MM.1S (cell line): ENCODE data around the gene CCDC158.

Experiments used
- DNase-seq: peaks from one replicate; pipeline ENCODE4 v3.0.0-alpha.2; 2015
- H2AFZ ChIP-seq: fragments of 300-600 bp; sonication (generic); 2 replicates; pipeline ENCODE4 v1.6.0; 2016; ENCODE audit warnings: antibody characterized with exemption, low read length
- H3F3A ChIP-seq: fragments of 300-600 bp; sonication (generic); 2 replicates; pipeline ENCODE4 v1.6.1; 2016; ENCODE audit warnings: mild to moderate bottlenecking, antibody characterized with exemption, low read length, moderate library complexity, mixed read lengths; ENCODE audit not compliant: insufficient read depth
- H3K27ac ChIP-seq: fragments of 300-600 bp; sonication (generic); 2 replicates; pipeline ENCODE4 v1.5.1; 2016; ENCODE audit warnings: mild to moderate bottlenecking, low read length
- H3K27me3 ChIP-seq: fragments of 300-600 bp; sonication (generic); replicated peaks from 2 replicates; pipeline ENCODE4 v1.6.0; 2016; ENCODE audit warnings: low read length; ENCODE audit not compliant: insufficient read depth
- H3K36me3 ChIP-seq: fragments of 300-600 bp; sonication (generic); replicated peaks from 2 replicates; pipeline ENCODE4 v1.6.1; 2016; ENCODE audit warnings: mild to moderate bottlenecking, low read length, mixed read lengths; ENCODE audit not compliant: insufficient read depth
- H3K4me1 ChIP-seq: fragments of 300-600 bp; sonication (generic); 2 replicates; pipeline ENCODE4 v1.6.1; 2016; ENCODE audit warnings: low read length, mixed read lengths
- H3K4me2 ChIP-seq: fragments of 300-600 bp; sonication (generic); 2 replicates; pipeline ENCODE4 v1.6.0; 2016; ENCODE audit warnings: low read depth, low read length
- H3K4me3 ChIP-seq: fragments of 300-600 bp; sonication (generic); 2 replicates; pipeline ENCODE4 v1.5.1; 2016; ENCODE audit warnings: low read length, mixed read lengths
- H3K79me2 ChIP-seq: fragments of 300-600 bp; sonication (generic); 2 replicates; pipeline ENCODE4 v1.6.1; 2016; ENCODE audit warnings: mixed run types, low read length, mixed read lengths
- H3K9ac ChIP-seq: fragments of 300-600 bp; sonication (generic); 2 replicates; pipeline ENCODE4 v1.6.1; 2016; ENCODE audit warnings: low read length, mixed read lengths
- H3K9me2 ChIP-seq: fragments of 300-600 bp; sonication (generic); replicated peaks from 2 replicates; pipeline ENCODE4 v1.6.1; 2016; ENCODE audit warnings: mild to moderate bottlenecking, low read length, mixed read lengths; ENCODE audit not compliant: insufficient read depth
- H3K9me3 ChIP-seq: fragments of 300-600 bp; sonication (generic); replicated peaks from 2 replicates; pipeline ENCODE4 v1.6.1; 2016; ENCODE audit warnings: mild to moderate bottlenecking, low read length, mixed read lengths; ENCODE audit not compliant: insufficient read depth
- H4K20me1 ChIP-seq: fragments of 300-600 bp; sonication (generic); 2 replicates; pipeline ENCODE4 v1.6.1; 2016; ENCODE audit warnings: mild to moderate bottlenecking, low read length, moderate library complexity, mixed read lengths; ENCODE audit not compliant: insufficient read depth
- EZH2 ChIP-seq: fragments of 300-600 bp; sonication (generic); optimal IDR thresholded peaks from 2 replicates; pipeline ENCODE3; 2017; ENCODE audit warnings: low read depth, mild to moderate bottlenecking, antibody characterized with exemption, low read length, mixed read lengths
- EZH2phosphoT487 ChIP-seq: fragments of 300-600 bp; sonication (generic); IDR thresholded peaks from 2 replicates; pipeline ENCODE4 v1.6.1; 2018; ENCODE audit warnings: antibody characterized with exemption, low read length
- TF ChIP-seq, protein P1 (sequence below): fragments of 300-600 bp; sonication (generic); IDR thresholded peaks from 2 replicates; pipeline ENCODE4 v1.5.1; 2016; ENCODE audit warnings: antibody characterized with exemption, low read length, mixed read lengths

CCDC158 gene

DNA sequence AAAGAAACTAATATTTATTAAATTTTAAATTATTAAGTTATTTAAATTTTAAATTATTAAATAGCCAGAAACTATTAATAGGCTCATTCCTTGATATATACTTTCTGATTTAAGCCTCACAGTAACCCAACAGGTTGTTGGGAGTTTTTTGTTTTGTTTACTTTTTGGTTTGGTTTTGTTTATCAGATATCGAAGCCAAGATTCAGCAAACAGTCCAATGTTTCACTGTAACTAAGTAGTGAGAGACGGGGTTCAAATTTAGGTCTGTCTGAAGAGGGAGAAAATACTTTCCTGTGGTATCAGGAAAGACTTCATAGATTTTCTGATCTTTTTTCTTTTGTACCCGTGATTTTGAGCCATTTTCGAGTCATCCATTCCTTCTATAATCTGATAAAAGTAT, 54.2 kb downstream of the CCDC158 start:
- Histone ChIP-seq H3K9me3 (no peaks in the 10 kb centered on the region), H3F3A (no peaks in the 10 kb centered on the region), H2AFZ (no peak overlapping the region), H3K36me3 (no peaks in the 10 kb centered on the region), H3K27ac (no peak overlapping the region), H3K4me2 (no peak overlapping the region), H3K27me3 (no peaks in the 10 kb centered on the region), H3K4me1 (no peaks in the 10 kb centered on the region), H3K4me3 (no peak overlapping the region), H3K9me2 (no peaks in the 10 kb centered on the region), H3K9ac (no peak overlapping the region), H4K20me1 (no peaks in the 10 kb centered on the region), H3K79me2 (no peaks in the 10 kb centered on the region)
- TF ChIP-seq, protein P1, sequence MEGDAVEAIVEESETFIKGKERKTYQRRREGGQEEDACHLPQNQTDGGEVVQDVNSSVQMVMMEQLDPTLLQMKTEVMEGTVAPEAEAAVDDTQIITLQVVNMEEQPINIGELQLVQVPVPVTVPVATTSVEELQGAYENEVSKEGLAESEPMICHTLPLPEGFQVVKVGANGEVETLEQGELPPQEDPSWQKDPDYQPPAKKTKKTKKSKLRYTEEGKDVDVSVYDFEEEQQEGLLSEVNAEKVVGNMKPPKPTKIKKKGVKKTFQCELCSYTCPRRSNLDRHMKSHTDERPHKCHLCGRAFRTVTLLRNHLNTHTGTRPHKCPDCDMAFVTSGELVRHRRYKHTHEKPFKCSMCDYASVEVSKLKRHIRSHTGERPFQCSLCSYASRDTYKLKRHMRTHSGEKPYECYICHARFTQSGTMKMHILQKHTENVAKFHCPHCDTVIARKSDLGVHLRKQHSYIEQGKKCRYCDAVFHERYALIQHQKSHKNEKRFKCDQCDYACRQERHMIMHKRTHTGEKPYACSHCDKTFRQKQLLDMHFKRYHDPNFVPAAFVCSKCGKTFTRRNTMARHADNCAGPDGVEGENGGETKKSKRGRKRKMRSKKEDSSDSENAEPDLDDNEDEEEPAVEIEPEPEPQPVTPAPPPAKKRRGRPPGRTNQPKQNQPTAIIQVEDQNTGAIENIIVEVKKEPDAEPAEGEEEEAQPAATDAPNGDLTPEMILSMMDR: no peak
- TF ChIP-seq EZH2phosphoT487 (no peak), EZH2 (no peak)
- DNase-seq: no peak

DNA sequence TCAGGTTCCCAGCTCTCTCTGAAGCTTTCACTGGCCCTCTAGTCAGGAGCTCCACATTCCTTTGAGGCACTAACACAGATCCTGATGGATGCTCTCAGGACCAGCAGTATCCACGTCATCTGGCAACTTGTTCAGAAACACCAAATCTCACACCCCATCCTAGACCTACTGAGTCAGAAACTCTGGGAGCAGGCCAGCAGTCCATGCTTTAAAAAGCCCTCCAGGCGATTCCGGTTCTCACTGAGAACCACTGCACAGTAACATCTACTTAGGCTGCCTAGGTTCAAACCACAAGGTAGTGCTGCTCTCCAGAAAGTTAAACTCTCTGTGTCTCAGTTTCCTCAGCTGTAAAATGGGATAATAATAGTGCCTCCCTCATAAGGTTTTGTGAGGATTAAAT, 55.3 kb downstream of the CCDC158 start:
- Histone ChIP-seq H3K79me2 (no peaks in the 10 kb centered on the region), H3K36me3 (no peaks in the 10 kb centered on the region), H3K4me1 (no peaks in the 10 kb centered on the region), H2AFZ (no peak overlapping the region), H3K9me2 (no peaks in the 10 kb centered on the region), H3K4me2 (no peak overlapping the region), H3K9ac (no peak overlapping the region), H3K27me3 (no peaks in the 10 kb centered on the region), H3K9me3 (no peaks in the 10 kb centered on the region), H3K4me3 (no peak overlapping the region), H4K20me1 (no peaks in the 10 kb centered on the region), H3F3A (no peaks in the 10 kb centered on the region), H3K27ac (no peak overlapping the region)
- TF ChIP-seq, protein P1: no peak
- no peak for TF ChIP-seq EZH2phosphoT487
- no peak for TF ChIP-seq EZH2
- DNase-seq: no peak

DNA sequence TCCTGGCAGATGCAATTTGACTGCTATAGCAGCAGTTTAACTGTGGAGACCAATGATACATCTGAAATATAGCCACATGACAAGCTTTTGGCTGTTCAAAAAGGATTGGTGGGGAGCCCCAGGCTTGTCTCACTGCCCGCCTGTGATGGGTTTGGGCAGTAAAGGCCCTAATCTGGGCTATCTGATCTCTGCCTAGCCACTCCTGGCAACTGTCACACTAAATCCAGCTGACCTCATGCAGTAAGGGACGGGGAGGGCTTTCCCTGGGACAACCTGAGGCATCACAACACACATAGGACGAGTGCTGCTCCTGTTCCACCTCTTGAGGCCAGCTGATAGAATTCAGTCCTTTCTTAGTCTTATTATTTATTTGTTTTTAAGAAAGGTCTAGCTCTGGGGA, 56.2 kb downstream of the CCDC158 start:
- no peaks in the 10 kb centered on the region for H3F3A ChIP-seq
- no peaks in the 10 kb centered on the region for H4K20me1 ChIP-seq
- H3K36me3 ChIP-seq: no peaks in the 10 kb centered on the region
- DNase-seq: no peak
- no peak overlapping the region for H2AFZ ChIP-seq
- no peaks in the 10 kb centered on the region for H3K4me1 ChIP-seq
- no peaks in the 10 kb centered on the region for H3K27me3 ChIP-seq
- no peaks in the 10 kb centered on the region for H3K9me2 ChIP-seq
- no peak overlapping the region for H3K4me3 ChIP-seq
- no peak overlapping the region for H3K27ac ChIP-seq
- H3K79me2 ChIP-seq: no peaks in the 10 kb centered on the region
- H3K4me2 ChIP-seq: no peak overlapping the region
- no peaks in the 10 kb centered on the region for H3K9me3 ChIP-seq
- no peak overlapping the region for H3K9ac ChIP-seq
- TF ChIP-seq EZH2 (no peak), EZH2phosphoT487 (no peak)
- TF ChIP-seq, protein P1: no peak
